Stimulated activated CD4-positive, alpha-beta T cell treated with anti-CD3 and anti-CD28 coated beads, Interleukin-15, amount 100 ng/mL, for 24 hours (primary cell): ENCODE measurements around the gene MAD1L1.

ENCODE experiments used
- DNase-seq: peaks from one replicate; pipeline ENCODE4 v3.0.0-alpha.2; 2020

Gene MAD1L1

GRCh38 chr7:2241580-2242540, 9.1 kb upstream of the MAD1L1 start, which contains the start of the genes MRM2 and NUDT1:
Gene MRM2 (minus strand): TSS chr7:2242205. CDS start chr7:2242169, 36 bp downstream.
Gene NUDT1 (plus strand): TSS chr7:2242226. CDS start chr7:2244575, 2,349 bp downstream.
- peak; percentile 85 for DNase-seq

GRCh38 chr7:2239242-2239641, 6.5 kb upstream of the MAD1L1 start:
- no peak for DNase-seq

DNA sequence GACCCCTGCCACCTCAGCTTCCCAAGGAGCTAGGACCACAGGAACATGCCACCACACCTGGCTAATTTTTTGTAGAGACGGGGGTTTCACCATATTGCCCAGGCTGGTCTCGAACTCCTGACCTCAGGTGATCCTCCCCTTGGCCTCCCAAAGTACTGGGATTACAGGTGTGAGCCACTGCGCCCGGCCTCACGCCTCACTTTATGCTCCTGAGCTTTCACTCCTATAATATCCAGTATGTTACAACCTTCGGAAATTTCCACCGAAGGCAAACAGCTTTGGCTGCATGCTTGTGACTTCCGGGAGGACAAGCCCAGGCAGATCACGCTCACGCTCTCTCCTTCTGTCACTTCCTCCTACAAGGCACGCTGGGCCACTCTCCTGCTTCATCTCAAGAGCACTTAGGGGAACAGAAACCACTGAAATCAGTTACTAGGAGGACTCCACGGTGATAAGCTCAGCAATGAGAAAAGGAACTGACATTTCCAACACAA, 4.4 kb upstream of the MAD1L1 start:
- no peak for DNase-seq

DNA sequence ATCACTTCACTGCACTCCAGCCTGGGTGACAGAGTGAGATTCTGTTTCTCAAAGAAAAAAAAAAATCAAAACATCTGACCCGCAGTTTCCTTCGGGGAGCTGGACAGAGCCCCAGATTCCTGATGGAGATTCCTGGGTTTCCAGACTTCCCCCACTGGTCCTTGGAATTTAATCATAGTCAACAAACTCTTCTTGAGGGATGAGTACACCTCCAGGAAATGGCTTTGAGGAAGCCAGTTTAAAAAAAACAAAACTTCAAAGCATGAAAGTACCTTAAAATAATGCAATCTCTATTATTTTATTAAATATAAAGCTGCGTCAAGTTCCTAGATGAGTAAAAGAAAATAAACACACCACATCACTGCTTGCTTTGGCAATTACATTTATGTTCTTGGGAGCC, 1.2 kb upstream of the MAD1L1 start:
- no peak for DNase-seq

GRCh38 chr7:2231992-2232765, 566 bp downstream of the MAD1L1 start:
- DNase-seq, result peak; percentile 46

DNA sequence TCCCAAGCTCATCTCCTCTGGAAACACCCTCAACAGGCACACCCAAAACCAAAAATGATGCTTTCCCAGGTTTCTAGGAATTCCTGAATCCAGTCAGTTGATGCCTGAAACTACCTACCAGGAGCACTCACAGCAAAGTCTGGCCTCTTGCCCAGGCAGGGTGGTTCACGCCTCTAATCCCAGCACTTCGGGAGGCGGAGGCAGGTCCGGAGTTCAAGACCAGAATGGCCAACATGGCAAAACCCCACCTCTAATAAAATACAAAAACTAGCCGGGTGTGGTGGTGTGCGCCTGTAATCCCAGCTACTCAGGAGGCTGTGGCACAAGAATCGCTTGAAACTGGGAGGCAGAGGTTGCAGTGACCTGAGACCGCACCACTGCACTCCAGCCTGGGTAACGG, 1.9 kb downstream of the MAD1L1 start:
- DNase-seq, result no peak

GRCh38 chr7:2230226-2230625, 2.5 kb downstream of the MAD1L1 start:
- no peak for DNase-seq

GRCh38 chr7:2229467-2229866, 3.3 kb downstream of the MAD1L1 start:
- no peak for DNase-seq

- no peak for DNase-seq
These were observed 3.8 kb downstream of the MAD1L1 start for GRCh38 chr7:2228921-2229320.

- DNase-seq, result no peak
These were observed 5.0 kb downstream of the MAD1L1 start for GRCh38 chr7:2227699-2228098.

DNA sequence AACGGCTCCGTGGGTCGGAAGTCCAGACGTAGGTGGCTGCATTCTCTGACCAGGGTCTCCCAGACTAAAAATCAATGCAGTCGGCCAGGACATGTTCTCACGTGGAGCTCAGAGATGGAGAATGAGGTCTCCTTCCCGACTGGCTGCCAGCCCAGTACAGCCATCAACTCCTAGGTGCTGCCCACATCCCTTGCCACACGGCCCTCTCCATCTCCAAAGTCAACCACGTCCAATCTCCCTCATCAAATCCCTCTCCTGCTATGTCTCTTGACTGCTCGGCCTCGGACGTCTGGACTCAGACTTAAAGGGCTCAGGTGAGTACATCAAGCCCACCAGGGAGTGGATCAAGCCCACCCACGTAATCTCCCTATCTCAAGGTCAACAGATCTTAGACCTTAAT, 6.9 kb downstream of the MAD1L1 start:
- DNase-seq, result no peak

GRCh38 chr7:2225336-2225735, 7.4 kb downstream of the MAD1L1 start:
- DNase-seq, result no peak

DNA sequence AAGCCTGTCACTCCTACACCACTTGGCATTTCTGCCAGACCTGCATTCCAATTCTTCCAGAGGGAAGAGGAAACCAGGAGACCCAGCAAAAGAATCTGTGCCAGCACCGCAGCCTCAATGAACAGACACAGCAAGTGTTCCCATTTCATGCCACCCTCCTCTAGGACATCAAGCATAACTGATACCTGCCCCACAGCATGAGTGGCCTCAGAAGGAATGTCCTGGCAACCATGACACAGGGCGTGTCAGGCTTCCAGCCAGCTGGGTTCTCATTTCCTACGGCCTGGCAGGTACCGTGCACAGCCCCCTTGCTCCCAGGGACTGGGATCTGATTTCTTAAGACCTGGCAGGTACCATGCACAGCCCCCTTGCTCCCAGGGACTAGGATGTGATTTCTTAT, 7.8 kb downstream of the MAD1L1 start:
- no peak for DNase-seq

- no peak for DNase-seq
These were observed 8.2 kb downstream of the MAD1L1 start for GRCh38 chr7:2224491-2224928.

GRCh38 chr7:2223321-2223720, 9.4 kb downstream of the MAD1L1 start:
- DNase-seq, result no peak

GRCh38 chr7:2222516-2222915, 10.2 kb downstream of the MAD1L1 start:
- DNase-seq, result no peak

DNA sequence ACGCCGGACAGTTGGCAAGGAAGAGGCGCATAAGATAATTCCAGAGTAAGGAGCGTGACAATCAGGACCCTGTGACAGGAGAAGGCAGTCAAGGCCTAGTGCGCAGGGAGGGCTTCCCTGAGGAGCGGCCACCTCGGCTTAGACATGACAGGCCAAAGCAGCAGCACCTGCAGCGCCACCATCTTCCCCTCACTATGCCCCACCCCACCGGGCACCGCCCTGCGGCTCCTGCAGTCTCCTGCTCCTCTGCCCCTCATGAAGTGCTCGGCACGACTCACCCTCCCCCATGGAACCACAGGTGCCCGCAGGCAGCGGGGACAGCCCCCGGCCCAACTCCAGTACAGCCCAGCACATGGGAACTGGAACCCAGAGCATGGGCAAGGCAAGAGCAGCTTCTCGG, 11.8 kb downstream of the MAD1L1 start:
- DNase-seq, result no peak

DNA sequence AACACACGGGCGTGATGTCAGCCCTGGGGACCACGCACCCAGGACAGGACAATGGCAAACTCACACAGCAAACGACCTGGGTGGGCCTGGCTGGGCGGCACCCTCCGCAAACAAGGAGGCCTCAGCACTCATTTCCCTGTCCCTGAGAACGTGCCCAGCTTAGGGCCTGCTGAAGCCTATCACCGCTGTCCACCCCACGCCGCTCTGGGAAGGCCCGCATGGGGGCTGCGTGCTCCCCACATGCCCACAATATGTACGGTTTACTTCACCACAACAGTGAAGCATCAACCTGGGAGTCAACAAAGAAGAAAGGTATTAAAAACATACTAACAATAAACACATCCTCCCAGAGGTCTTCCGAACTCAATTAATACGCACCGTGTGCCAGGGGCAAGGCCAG, 12.2 kb downstream of the MAD1L1 start:
- DNase-seq, result no peak

DNA sequence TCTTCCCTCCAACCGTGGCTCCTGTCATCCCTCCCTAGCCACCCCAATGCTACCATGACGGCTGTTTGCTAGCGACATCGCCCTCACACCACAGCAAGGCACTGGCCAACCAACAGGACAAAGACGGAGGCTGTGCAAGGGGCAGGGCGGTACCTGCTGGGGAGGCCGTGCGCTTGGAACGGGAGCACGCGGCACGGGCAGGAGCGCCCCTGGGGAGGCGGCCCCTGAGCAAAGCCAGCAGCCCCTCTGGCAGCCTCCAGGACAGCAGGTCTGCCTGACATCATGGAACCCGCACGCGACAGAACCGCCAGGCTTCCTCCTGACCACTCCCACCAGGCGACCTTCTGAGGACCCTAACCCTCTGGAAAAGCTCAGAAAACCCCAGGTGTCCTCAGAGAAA, 12.7 kb downstream of the MAD1L1 start:
- DNase-seq, result no peak

- no peak for DNase-seq
These were observed 13.1 kb downstream of the MAD1L1 start for GRCh38 chr7:2219606-2220005.

GRCh38 chr7:2219136-2219535, 13.6 kb downstream of the MAD1L1 start:
- no peak for DNase-seq

DNA sequence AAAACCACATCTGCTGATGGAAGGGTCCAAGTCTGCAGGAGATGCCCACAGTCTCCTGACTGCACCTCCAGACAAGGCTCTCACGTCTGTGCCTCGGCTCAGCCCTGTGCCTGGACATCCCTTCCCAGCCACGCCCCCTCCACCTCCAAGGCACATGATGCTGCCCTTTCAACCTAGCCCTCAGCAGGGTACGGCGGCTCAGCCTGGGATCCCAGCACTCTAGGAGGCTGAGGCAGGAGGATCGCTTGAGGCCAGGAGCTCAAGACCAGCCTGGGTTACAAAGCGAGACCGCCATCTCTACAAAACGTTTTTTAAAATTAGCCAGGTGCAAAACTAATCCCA, 14.3 kb downstream of the MAD1L1 start:
- DNase-seq, result no peak

DNA sequence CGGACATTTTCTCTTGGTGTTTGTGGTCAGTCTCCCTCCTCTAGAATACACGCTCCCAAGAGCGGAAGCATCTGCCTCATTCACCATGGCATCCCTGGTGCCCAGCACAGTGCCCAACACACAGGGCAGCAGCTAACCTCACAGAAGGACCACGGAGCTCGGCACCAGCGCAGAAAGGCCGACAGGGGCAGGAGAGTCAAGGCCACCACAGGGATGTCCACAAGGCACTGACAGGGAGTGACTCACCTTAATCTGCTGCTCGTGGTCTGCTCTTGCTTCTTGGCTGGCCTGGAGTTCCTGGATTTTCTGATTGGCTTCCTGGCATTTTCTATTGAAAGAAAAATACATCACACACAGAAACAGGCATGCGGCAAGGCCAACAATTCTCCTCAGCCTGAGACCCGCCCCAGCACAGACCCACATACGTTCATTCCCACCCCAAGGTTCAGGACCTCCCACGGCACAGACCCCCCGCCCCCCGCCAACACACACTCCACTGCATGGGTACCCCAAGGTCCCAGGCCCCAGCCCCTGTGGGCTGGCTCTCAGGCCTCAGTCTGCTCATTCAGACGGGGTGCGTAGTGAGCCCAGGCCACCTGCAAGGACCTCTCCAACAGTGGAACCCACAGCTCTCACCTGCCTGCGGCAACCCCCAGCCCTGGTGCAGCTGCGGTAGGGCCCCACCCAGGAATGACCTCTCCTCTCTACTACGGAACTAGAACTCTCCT, 14.9 kb downstream of the MAD1L1 start:
- no peak for DNase-seq
